ENCODE results near the gene MRPS18A.
"Not testable (repeated sequence)": the region's sequence is repeated elsewhere in the genome, so short reads cannot be mapped to it uniquely, and the experiment has no call there.

MRPS18A gene

DNA sequence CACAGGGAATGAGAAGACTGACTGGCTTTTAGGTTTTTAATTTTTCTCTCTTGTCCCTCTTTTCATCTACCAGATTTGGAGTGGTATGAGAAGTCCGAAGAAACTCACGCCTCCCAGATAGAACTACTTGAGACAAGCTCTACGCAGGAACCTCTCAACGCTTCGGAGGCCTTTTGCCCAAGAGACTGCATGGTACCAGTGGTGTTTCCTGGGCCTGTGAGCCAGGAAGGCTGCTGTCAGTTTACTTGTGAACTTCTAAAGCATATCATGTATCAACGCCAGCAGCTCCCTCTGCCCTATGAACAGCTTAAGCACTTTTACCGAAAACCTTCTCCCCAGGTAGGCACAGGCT, 51.3 kb downstream of the MRPS18A start:
- Histone ChIP-seq H3K4me3 (ENCODE audit: insufficient read length, low read depth) (peak overlapping the region; percentile 95), H3K4me1 (ENCODE audit: insufficient read depth, insufficient read length) (peaks cover 4% of the 10 kb centered on the region), H3K27me3 (ENCODE audit: insufficient read depth, insufficient read length) (no peaks in the 10 kb centered on the region), H3K9me3 (ENCODE audit: insufficient read depth, low read length) (no peaks in the 10 kb centered on the region), H3K9ac (ENCODE audit: insufficient read length, low read depth) (peak overlapping the region; percentile 99), H3K36me3 (ENCODE audit: insufficient read depth, insufficient read length, low read length) (peaks cover 37% of the 10 kb centered on the region)
- DNase-seq (ENCODE audit: low read depth, low spot score) = no peak
- TF ChIP-seq SUZ12 (IDR thresholded peaks at IDR 0.05; ENCODE audit: extremely low read depth, insufficient read depth, insufficient read length) = no peak
- TF ChIP-seq ZNF274 (IDR thresholded peaks at IDR 0.05; ENCODE audit: low read depth, low read length) = no peak
- no peak for TF ChIP-seq YY1 (IDR thresholded peaks at IDR 0.05; ENCODE audit: insufficient read depth, insufficient read length)

DNA sequence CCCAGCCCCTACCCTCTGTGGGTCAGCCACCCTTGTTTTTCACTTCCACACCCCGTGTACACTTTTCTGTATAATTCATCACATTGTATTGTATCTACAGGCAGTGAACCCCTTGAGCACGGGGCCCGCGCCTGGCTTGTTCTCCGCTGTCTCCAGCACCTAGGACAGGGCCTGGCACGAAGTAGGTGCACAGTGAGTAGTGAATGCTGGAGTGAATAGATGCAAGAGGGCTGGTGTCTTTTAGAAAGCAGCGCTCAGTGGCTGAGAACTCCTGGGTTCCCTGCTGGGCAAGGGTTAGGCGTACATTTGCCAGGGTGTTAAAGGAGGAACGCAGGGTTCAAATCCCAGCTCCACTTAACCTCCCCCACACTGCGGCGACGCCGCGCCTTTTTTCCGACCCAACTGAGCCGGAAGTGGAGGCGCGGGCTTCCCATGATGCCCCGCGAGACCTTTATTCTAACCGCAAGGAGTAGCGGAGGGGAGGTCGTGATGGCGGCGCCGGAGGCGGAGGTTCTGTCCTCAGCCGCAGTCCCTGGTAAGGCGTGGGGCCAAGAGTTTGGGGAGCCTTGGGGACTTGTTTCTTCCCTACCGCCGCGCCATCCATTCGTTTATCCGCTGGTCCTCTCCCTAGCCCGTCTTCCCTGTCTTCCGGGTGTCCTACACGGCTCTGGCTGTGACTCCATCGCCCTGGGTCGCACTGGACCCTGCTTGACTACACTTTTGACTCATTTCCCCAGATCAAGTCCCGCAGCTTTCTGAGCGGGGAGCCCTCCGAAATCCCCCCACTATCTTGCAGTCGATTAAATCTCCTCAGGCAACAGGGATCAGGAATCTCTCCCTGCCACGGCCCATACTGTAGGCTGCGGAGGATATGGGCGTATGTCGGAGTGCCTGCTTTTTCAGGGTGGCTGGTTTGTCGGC, 51.9 kb downstream of the MRPS18A start, which contains the start of gene MAD2L1BP:
Gene MAD2L1BP, plus strand, starts transcription at position 454 of the 921 bp plus-strand sequence. Its CDS starts 36 bp downstream, at position 490.
- Histone ChIP-seq H3K4me3 (ENCODE audit: insufficient read length, low read depth) (peak within 1 kb of the TSS; percentile 95), H3K27me3 (ENCODE audit: insufficient read depth, insufficient read length) (no peaks in the 10 kb centered on the region), H3K4me1 (ENCODE audit: insufficient read depth, insufficient read length) (peaks cover 4% of the 10 kb centered on the region), H3K9ac (ENCODE audit: insufficient read length, low read depth) (peak within 1 kb of the TSS; percentile 99), H3K9me3 (ENCODE audit: insufficient read depth, low read length) (no peaks in the 10 kb centered on the region), H3K36me3 (ENCODE audit: insufficient read depth, insufficient read length, low read length) (peaks cover 31% of the 10 kb centered on the region)
- TF ChIP-seq YY1 (IDR thresholded peaks at IDR 0.05; ENCODE audit: insufficient read depth, insufficient read length) (peak; percentile 60), SUZ12 (IDR thresholded peaks at IDR 0.05; ENCODE audit: extremely low read depth, insufficient read depth, insufficient read length) (no peak)
- peak; percentile 44 for DNase-seq (ENCODE audit: low read depth, low spot score)

GRCh38 chr6:43634702-43635303, 52.8 kb downstream of the MRPS18A start:
- Histone ChIP-seq H3K9ac (ENCODE audit: insufficient read length, low read depth) (no peak overlapping the region), H3K4me3 (ENCODE audit: insufficient read length, low read depth) (no peak overlapping the region), H3K36me3 (ENCODE audit: insufficient read depth, insufficient read length, low read length) (peaks cover 22% of the 10 kb centered on the region), H3K27me3 (ENCODE audit: insufficient read depth, insufficient read length) (no peaks in the 10 kb centered on the region), H3K4me1 (ENCODE audit: insufficient read depth, insufficient read length) (peaks cover 4% of the 10 kb centered on the region), H3K9me3 (ENCODE audit: insufficient read depth, low read length) (no peaks in the 10 kb centered on the region)
- no peak for DNase-seq (ENCODE audit: low read depth, low spot score)
- TF ChIP-seq YY1 (IDR thresholded peaks at IDR 0.05; ENCODE audit: insufficient read depth, insufficient read length) = no peak
- TF ChIP-seq SUZ12 (IDR thresholded peaks at IDR 0.05; ENCODE audit: extremely low read depth, insufficient read depth, insufficient read length) = no peak
- TF ChIP-seq ZNF274 (IDR thresholded peaks at IDR 0.05; ENCODE audit: low read depth, low read length) = no peak

- H3K36me3 ChIP-seq (ENCODE audit: insufficient read depth, insufficient read length, low read length) = peaks cover 12% of the 10 kb centered on the region
- H3K9ac ChIP-seq (ENCODE audit: insufficient read length, low read depth); H3K9me3 ChIP-seq (ENCODE audit: insufficient read depth, low read length); DNase-seq (ENCODE audit: low read depth, low spot score); H3K4me1 ChIP-seq (ENCODE audit: insufficient read depth, insufficient read length); H3K27me3 ChIP-seq (ENCODE audit: insufficient read depth, insufficient read length); H3K4me3 ChIP-seq (ENCODE audit: insufficient read length, low read depth): not testable (repeated sequence)
Observed at GRCh38 chr6:43633002-43633401, 54.6 kb downstream of the MRPS18A start.

GRCh38 chr6:43630980-43631619, 56.5 kb downstream of the MRPS18A start:
- Histone ChIP-seq H3K27me3 (ENCODE audit: insufficient read depth, insufficient read length) (no peaks in the 10 kb centered on the region), H3K36me3 (ENCODE audit: insufficient read depth, insufficient read length, low read length) (peaks cover 15% of the 10 kb centered on the region), H3K9ac (ENCODE audit: insufficient read length, low read depth) (no peak overlapping the region), H3K9me3 (ENCODE audit: insufficient read depth, low read length) (no peaks in the 10 kb centered on the region), H3K4me3 (ENCODE audit: insufficient read length, low read depth) (no peak overlapping the region), H3K4me1 (ENCODE audit: insufficient read depth, insufficient read length) (peaks cover 4% of the 10 kb centered on the region)
- DNase-seq (ENCODE audit: low read depth, low spot score) = no peak
- TF ChIP-seq ZNF274 (IDR thresholded peaks at IDR 0.05; ENCODE audit: low read depth, low read length) = no peak
- no peak for TF ChIP-seq YY1 (IDR thresholded peaks at IDR 0.05; ENCODE audit: insufficient read depth, insufficient read length)
- TF ChIP-seq SUZ12 (IDR thresholded peaks at IDR 0.05; ENCODE audit: extremely low read depth, insufficient read depth, insufficient read length) = no peak

DNA sequence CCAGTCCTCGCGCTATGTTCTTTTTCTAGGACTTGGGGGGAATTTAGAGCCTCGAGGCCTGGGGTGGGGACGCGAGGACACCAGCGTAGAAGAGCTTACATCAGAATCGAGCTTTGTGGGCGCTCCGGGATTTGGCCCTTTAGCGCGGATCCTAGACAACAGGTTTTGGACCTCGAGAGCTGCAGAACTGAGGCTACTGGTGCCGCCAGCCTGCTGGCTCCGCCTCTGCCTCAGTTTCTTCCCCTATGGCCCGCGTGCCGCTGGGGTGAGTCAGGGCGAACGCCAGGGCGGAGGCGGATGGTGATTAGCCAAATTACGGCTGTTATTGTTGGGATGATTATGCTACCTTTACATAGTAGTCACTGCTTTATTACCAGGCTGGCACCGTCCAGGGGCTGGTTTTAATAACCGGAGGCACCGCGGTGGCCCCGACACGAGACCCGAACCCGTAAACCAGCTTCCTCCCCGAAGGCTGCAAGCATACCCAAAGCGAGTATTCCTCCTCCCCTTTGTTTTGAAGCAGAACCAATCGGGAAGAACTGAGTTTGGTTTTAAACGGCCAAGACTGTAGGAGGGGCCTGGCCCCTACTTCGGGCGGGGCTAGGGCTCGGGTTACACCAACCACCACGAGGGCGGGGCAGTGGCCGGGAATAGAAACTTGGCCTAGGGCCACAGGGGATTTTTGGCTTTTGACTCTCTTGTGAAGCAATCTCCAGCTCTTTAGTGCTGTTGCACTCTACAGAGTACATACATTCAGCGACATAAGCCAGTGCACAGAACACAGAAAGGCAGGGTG, 57.9 kb downstream of the MRPS18A start:
- Histone ChIP-seq H3K4me3 (ENCODE audit: insufficient read length, low read depth) (peak overlapping the region; percentile 82), H3K9me3 (ENCODE audit: insufficient read depth, low read length) (no peaks in the 10 kb centered on the region), H3K36me3 (ENCODE audit: insufficient read depth, insufficient read length, low read length) (peaks cover 29% of the 10 kb centered on the region), H3K4me1 (ENCODE audit: insufficient read depth, insufficient read length) (no peaks in the 10 kb centered on the region), H3K27me3 (ENCODE audit: insufficient read depth, insufficient read length) (no peaks in the 10 kb centered on the region), H3K9ac (ENCODE audit: insufficient read length, low read depth) (peak overlapping the region; percentile 92)
- TF ChIP-seq SUZ12 (IDR thresholded peaks at IDR 0.05; ENCODE audit: extremely low read depth, insufficient read depth, insufficient read length) = no peak
- TF ChIP-seq ZNF274 (IDR thresholded peaks at IDR 0.05; ENCODE audit: low read depth, low read length) = no peak
- no peak for TF ChIP-seq YY1 (IDR thresholded peaks at IDR 0.05; ENCODE audit: insufficient read depth, insufficient read length)
- DNase-seq (ENCODE audit: low read depth, low spot score) = peak; percentile 85
